Measurements from ENCODE around the gene MTMR12.
"Not testable (repeated sequence)": the region's sequence is repeated elsewhere in the genome, so short reads cannot be mapped to it uniquely, and the experiment has no call there.

Gene MTMR12

DNA sequence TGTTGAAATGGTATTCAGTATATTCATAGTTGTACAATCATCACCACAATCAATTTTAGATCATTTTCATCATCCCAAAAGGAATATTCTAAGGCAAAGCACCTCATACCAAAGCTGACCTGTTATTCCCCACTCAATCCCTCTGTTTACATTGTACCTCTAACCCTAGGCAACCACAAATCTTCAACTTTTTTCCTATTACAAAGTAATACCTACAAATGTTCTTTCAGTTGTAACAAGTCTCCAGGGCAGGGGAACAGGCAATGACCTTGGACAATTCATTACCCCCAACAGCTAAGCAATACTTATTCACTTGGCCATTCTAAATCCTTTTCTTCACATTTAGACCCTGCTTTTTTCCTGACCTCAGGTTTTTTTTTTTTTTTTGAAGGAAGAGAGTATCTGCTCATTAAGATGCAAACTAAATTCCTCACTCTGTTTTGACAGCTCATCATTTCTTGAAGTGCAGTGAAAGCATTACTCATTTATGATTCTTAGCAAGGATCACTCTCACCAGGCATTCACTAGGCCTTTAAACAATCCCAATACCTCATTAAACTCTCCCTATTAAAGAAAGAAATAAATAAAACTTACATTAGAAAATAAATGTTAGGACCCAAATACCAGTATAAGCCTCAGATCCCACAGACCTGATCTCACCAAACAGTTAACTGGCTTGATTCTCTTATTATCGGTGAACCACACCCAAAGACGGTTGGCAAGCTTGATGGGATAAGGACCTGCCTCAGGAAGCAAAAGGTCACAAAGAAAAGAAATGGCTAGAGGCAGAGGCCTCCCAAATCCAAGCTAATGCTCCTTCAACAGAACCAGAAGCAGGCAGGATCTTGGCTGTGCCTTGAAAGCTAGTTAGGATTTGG is 15.3 kb downstream of the MTMR12 start:
- no peak for DNase-seq

DNA sequence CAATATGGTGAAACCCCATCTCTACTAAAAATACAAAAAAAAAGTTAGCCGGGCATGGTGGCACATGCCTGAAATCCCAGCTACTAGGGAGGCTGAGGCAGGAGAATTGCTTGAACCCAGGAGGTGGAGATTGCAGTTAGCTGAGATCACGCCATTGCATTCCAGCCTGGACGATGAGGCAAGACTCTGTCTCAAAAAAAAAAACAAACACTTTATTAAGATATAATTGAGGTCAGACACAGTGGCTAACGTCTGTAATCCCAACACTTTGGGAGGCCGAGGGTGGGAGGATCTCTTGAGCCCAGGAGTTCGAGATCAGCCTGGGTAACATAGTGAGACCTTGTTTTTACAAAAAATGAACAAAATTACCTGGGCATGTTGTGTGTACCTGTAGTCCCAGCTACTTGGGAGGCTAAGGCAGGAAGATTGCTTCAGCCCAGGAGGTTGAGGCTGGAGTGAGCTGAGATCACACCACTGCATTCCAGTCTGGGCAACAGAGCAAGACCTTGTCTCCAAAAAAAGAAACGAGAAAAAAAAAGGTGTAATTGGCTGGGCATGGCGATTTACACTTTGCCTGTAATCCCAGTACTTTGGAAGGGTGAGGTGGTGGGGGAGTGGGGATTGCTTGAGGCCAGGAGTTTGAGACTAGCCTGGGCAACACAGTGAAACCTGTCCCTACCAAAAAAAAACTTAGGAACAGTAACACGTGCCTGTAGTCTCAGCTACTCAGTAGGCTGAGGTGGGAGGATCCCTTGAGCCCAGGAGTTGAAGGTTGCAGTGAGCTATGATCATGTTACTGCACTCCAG is 16.6 kb downstream of the MTMR12 start:
- DNase-seq: not testable (repeated sequence)

DNA sequence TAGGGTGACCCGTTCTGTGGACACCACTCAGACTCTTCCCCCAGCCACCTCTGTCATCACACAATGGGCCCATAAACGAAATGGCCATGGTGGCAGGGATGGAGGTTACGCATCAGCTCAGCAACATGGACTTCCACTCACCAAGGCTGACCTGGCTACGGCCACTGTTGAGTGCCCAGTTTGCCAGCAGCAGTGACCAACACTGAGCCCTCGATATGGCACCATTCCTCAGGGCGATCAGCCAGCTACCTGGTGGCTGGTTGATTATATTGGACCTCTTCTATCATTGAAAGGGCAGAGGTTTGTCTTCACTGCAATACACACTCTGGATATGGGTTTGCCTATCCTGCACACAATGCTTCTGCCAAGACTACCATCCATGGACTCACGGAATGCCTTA is 21.1 kb downstream of the MTMR12 start:
- DNase-seq: no peak

DNA sequence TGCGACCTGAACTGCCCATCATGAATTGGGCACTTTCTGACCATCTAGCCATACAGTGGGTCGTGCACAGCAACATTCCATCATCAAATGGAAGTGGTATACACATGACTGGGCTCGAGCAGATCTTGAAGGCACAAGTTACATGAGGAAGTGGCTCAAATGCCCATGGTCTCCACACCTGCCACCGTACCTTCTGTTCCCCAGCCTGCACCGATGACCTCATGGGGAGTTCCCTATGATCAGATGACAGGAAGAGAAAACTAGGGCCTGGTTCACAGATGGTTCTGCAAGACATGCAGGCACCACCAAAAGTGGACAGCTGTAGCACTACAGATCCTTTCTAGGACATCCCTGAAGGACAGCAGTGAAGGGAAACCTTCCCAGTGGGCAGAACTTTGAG is 21.8 kb downstream of the MTMR12 start:
- no peak for DNase-seq

DNA sequence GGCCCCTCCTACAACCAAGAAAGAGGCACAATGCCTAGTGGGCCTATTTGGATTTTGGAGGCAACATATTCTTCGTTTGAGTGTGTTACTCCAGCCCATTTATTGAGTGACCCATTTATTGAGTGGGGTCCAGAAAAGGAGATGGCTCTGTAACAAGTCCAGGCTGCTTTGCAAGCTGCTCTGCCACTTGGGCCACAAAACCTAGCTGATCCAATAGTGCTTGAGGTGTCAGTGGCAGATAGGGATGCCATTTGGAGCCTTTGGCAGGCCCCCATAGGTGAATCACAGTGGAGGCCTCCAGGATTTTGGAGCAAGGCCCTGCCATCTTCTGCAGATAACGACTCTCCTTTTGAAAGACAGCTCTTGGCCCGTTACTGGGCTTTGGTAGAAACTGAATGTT is 22.2 kb downstream of the MTMR12 start:
- DNase-seq: not testable (repeated sequence)

DNA sequence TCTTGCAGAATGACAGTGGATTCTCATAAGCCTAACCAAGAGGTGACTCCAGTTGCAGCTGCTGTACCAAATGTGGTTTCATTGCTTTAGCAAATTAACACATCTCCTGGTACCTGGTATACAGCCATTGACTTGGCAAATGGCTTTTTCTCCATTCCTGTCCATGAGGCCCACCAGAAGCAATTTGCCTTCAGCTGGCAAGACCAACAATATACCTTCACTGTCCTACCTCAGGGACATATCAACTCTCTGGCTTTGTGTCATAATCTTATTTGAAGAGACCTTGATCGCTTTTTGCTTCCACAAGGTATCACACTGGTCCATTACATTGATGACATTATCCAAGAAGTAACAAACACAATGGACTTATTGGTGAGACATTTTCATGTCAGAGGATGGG is 22.8 kb downstream of the MTMR12 start:
- not testable (repeated sequence) for DNase-seq

DNA sequence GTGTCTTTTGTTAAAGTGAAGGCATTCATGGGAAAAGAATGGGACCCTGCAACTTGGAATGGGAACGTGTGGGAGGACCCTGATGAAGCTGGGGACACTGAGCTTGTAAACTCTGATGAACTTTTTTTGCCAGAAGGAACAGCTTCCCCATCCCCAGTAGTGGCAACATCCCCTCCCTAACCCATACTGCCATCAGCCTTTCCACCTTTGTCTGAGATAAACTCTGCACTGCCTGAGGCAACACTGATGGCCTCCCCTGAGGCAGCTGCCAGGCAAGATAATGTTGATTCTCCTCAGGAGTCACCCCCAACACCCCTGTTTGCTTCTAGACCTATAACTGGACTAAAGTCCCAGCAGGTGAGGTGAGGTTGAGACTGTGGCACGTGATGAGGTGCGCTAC is 24.6 kb downstream of the MTMR12 start:
- not testable (repeated sequence) for DNase-seq

DNA sequence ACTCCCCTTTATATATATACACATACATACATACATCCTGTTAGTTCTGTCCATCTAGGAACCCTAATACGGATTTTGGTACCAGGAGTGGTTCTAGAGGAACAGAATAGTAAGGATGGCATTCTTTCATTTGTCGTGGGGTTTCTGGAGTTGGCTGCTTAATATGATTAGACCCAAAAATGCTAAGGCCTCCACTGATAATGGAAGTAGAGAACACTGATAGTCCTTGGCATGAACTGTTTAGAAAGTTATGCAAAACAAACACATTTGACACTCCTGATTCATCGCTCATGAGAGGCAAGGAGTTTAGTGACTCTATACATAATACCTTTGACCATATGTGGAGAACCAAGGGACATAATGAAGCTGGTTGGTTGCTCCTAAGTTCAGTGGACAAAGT is 25.2 kb downstream of the MTMR12 start:
- DNase-seq: not testable (repeated sequence)

DNA sequence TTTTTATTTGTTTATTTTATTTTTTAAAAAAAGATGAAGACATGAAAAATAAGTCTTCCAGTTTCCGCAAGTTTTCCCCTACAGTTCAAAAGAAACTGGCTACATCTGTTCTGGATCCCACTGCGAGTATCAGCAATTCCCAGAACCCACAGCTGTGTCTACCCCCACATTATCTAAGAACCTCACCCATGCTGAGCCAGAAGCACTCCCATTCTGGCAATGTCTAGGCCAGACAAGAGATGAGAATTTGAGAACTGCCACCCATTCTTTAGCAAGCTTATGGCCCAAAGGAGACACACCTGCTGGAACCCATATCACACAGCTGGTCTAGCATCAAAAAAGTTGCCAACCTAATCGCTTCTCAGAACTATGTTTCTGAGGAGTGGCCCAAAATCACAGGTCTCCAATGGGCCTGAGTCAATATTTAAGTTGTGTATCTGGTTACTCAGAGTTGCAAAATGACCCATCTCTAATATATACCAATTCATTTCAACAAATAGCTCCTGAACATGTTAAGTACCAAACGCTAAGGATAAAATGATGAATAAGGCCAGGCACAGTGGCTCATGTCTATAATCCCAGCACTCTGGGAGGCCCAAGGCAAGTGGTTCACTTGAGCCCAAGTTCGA is 27.1 kb downstream of the MTMR12 start:
- no peak for DNase-seq

DNA sequence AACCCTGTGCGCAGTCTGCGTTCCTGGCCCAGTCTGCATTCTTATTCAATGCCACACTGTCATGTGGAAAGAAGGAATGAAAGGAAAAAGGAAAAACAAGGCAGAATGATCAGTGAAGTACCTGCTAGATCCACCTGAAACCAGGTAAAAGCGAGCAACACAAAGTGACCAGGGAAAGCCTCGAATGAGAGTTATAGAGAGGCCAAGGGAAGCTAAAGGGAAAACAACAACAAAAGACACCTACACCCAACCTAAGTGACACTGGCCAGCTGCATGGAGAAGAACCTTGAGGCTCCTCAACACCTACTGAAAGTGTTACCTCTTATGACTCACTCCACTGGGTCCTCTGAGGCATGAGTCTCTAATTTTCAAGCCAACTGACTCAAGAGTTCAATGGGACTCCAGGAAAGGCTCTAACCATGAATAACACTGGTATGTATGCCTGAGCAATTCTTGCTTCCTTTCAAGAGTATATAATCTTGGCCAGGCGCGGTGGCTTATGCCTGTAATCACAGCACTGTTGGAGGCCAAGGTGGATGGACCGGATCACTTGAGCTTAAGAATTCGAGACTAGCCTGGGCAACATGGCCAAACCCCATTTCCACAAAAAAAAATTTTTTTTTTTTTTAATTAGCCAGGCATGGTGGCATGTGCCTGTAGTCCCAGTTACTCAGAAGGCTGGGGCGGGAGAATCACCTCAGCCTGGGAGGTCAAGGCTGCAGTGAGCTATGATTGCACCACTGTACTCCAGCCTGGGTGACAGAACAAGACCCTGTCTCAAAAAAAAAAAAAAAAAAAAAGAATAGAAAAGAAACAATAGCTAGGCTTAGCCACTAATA is 29.0 kb downstream of the MTMR12 start:
- DNase-seq: no peak

DNA sequence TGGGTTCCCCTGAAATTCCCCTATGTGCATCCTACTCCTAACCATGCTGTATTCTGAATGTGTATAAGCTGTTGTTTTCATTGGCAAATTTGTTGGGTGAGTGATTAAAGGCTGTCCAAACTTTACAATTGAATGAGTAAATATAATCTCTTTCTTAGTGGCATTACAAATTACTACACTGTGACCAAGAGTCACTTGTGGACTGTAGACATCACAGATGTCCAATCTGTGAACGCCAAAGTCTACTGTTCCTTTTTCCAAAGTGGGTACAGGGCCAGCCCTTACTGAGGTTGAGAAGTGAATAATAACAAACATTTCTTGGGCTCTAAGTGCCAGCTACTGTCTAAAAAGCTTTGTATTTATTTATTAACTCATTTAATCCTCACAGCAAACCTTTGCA is 29.7 kb downstream of the MTMR12 start:
- DNase-seq: no peak

DNA sequence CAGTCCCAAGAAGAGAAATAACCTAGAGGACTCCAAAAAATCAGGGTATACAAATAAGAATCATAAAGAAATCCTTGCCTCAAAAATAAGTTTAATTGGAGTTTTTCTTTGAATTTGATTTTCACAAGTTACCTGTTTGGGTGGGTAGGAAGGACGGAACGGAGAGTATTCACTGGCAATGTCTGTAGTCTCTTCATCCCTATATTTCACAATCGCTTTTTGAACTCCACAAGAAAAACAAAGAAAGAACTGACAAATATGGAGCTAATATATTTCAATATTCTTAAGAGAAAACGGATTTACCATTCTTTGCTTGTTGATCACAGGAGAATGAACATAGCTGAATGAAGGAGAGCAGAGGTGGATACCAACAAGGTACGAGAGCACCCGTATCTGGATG is 30.1 kb downstream of the MTMR12 start:
- DNase-seq: no peak

DNA sequence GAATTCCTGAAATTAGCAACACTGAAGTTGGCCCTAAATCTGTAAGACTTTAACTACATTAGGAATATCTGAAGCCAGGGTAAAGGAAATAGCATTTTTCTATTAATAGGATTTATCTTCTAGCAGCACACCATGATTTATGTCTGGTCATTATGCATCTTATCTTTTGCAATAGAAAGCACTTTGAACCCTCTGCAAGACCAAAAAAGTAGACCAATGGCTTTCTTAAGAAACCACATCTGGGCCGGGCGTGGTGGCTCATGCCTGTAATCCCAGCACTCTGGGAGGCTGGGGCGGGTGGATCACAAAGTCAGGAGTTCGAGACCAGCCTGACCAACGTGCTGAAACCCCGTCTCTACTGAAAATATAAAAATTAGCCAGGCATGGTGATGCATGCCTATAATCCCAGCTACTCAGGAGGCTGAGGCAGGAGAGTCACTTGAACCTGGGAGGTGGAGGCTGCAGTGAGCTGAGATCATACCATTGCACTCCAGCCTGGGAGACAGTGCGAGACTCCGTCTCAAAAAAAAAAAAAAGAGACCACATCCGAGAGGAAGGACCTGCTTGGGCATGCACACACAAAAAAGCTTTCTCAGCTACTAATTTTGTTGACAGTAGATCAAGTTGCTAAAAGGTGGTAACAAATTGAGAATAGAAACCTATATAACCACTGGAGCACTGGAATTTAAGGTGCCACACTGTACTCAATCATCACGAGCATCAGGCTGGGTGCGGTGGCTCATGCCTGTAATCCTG is 31.2 kb downstream of the MTMR12 start:
- not testable (repeated sequence) for DNase-seq

DNA sequence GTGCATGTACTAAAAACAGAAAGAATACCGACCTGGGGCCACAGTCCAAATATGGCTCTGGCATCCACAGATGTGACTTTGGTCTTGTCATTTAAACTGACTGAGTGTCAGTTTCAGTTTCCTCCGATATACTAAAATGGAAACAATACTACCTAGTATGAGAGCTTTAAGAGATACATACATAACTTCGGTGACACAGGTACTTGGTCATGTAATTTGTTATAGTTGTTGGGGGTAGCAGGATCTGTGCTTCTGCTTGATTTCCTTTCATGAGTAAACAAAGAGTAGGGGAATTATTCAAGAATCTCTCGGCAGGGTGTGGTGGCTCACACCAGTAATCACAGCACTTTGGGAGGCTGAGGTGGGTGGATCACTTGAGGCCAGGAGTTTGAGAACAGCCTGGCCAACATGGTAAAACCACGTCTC is 32.1 kb downstream of the MTMR12 start:
- no peak for DNase-seq

DNA sequence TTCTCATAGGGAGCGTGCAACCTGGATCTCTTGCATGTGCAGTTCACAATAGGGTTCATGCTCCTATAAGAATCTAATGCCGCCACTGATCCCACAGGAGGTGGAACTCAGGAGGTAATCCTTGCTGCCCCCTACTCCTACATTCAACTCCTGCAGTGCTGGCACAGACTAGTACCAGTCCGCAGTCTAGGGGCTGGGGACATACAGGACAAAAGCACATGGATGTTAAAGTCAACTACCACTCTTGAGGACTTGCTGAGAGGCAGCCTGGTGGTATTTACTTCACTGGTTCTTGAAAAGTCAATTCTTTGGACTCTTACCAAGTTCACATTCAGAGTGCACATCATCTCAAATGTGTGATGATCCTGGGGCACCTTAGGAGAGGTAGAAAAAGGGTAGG is 33.0 kb downstream of the MTMR12 start:
- no peak for DNase-seq

DNA sequence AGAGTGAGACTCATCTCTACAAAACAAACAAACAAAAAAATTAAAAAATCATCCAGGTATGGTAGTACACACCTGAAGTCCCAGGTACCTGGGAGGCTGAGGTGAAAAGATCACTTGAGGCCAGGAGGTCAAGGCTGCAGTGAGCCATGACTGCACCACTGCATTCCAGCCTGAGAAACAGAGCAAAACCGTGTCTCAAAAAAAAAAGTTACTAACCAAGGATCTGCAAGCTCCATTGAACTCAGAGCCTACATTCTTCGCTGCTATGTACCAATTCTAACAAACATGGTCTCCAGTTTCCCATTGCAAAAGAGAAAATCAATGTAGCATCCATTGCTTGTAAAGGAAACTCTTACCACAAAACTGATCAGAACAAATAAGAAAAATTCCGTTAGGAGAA is 33.5 kb downstream of the MTMR12 start:
- DNase-seq: no peak

DNA sequence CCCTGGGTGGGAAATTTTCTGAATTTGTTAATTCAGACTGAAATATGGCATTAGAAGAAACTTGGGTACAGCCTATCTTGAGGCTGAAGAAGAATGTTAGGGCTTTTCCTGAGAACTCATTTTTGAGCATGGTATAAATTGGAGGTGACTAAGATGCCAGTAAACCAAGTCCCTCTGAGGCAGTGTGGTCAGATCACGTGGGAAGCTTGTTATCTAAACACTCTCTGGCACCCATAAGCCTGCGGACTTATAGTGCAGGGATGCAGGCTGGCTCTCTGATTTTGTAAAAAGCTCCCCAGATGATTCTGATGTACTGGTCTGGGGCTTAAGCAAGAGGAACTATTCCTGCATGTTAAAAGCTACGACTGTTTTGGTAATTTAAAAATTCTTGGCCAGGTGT is 34.3 kb downstream of the MTMR12 start:
- DNase-seq: no peak

DNA sequence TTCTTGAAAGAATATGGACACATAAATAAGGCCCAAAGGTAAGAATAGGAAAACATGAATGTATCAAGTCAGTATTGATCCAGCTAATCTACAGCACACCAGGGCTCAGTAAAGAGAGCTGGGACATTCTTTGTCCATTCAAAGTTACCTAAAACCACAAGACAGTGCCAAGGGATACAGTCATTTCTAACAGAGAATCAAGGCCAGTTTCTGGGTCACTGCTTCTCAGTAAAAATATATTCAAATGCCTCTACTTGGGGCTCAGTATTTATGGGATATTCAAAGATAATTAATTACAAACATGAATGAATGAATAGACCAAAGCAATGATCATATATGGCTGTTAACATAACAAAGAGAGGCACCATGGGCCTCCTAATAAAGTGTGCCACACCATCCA is 34.9 kb downstream of the MTMR12 start:
- DNase-seq: no peak

DNA sequence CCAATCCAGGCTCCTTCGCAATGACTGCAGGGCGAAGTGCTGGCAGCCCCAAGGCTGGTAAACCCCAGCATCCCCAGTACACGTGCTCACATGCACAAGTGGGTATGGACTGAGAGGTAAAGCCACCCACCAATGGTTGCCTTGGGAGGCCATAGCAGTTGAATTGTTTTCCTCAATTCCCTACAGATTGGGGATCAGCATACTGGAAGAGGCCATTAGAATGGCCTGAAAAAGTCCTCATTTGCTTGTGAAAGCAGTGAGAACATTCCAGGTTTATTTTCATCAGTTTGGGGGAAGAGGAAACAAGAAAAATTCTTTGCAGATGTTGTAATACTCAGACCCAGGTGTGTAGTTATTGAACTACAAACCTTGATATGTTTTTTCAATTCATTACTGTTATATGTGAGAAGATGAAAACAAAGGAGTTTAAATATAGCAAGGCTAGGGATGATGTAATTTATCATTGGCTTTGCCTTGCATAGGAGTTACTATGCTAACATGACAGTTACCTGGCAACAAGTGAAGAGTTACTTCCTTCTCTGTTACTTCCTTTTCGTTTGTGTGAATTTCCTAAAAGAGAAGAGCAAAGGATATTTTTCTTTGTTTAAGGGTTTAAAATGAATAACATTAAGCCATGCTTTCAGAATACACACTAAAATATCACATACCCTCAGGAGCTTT is 36.4 kb downstream of the MTMR12 start:
- DNase-seq: no peak

DNA sequence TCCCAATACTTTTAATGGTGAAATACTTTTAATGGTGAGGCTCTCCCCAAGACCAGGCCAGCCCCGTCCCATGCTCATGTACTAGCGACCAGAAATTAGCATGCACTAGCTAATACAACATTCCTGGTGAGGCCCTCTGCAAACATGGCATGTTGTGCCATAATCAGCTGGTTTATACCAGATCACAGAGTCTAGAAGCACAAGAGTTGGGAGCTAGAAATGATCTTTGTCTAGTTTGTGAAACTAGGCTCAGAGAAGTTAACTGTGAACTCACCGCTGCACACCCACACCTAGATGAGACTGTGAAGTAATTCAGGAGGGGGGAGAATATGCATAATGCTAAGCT is 37.4 kb downstream of the MTMR12 start:
- DNase-seq: no peak
